HG03025 (cell line): ENCODE results near the gene ZNF316.

ENCODE experiments used
- ATAC-seq: cut with Tn5 transposase; IDR thresholded peaks from one replicate; pipeline ENCODE4 v1.9.1; 2021; ENCODE audit warnings: mild to moderate bottlenecking, moderate library complexity; ENCODE audit not compliant: unreplicated experiment, low FRiP score

The ZNF316 gene

DNA sequence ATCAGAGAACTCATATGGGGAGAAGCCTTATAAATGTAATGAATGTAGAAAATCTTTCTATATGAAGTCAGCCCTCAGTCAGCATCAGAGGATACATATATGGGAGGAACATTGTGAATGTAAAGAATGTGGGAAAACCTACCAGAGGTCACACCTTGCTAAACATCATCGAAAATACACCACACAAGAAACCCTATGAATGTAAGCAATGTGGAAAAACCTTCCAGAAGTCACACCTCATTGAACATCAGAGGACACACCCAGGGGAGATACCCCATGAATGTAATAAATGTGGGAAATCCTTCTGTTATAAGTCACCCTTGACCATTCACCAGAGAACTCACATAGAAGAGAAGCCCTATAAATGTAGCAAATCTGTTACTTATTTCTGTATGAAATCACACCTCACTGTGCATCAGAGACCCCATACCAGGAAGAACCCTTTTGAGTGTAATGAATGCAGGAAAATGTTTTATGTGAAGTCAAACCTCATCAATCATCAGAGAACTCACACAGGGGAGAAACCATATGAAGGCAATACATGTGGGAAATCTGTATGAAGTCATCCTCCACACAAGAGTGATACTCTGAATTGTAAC, 38.8 kb downstream of the ZNF316 start:
- ATAC-seq, result no peak

DNA sequence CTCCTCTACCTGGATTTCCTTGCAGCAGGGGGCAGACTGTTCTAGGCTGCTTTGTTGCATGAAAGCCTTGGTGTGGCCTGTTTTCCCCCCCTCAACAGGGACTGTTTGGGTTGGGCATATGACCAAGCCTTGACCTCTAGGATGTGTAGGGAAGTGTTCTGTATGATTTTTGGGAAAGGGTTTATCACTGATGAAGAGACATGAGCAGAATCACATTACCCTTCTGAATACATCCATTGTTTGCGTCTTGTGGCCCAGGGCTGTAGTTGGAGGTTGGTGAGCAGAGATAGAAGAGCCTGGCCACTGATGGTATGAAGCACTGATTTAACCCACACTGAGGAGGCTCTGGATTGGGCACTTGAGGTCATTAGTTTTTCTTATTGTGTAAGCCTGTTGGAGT, 43.0 kb downstream of the ZNF316 start:
- no peak for ATAC-seq

DNA sequence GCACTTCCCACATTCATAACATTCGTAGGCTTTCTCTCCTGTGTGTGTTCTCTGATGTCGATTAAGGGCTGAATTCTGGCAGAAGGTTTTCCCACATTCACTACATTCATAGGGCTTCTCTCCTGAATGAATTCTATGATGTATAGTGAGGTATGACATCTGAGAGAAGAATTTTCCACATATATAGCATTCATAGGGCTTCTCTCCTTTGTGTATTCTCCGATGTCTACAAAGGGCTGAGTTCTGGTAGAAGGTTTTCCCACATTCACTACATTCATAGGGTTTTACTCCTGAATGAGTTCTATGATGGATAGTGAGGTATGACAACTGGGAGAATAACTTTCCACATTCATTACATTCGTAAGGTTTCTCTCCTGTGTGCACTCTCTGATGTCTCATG, 54.0 kb downstream of the ZNF316 start:
- no peak for ATAC-seq

DNA sequence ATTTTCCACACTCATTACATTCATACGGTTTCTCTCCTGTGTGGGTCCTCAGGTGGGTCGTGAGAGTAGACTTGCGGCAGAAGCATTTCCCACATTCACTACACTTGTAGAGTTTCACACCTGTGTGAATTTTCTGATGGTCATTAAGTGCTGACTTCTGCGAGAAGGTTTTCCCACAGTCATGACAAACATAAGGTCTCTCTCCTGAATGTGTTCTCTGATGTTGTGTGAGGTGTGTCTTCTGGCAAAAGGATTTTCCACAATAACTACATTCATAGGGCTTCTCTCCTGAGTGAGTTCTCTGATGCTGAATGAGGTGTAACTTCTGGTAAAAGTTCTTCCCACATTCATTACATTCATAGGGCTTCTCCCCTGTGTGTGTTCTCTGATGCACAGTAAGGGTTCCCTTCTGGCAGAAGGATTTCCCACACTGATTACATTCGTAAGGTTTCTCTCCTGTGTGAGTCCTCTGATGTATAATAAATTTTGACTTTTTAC, 54.5 kb downstream of the ZNF316 start:
- no peak for ATAC-seq

DNA sequence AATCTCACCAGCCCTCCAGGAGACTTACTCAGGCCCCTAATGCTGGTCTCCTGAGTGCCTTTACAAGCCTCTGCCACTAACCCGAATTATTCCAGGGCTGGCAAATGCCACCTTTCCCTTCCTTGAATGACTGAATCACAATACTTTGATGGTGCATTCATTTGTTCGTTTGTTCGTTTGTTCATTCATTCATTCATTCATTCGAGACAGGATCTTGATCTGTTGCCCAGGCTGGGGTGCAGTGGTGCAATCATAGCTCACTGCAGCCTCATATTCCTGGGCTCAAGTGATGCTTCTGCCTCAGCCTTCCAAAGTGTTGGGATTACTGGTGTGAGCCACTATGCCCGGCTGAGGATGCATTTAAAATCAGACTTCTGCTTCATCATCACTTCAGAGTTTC, 63.7 kb downstream of the ZNF316 start:
- no peak for ATAC-seq

DNA sequence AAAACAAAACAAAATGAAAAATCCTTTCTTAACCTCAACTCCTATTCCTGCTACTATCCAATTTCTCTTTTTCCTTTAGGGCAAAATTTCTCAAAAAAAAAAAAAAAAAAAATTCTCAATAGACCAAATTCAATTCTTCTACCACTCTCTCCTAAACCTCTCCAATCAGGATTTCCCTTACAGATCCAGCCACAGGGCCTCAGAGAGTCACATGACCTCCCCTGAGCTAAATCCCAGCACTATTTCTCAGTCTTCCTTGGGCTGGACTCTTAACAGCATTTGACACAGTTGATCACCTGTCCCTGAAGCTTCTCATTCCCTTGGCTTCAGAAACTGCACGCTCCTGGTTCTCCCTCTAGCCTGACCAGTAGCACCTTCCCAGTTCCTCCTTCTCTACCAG, 64.7 kb downstream of the ZNF316 start:
- no peak for ATAC-seq
